ENCODE data around the gene STK11IP.

STK11IP gene

GRCh38 chr2:219615894-219616293 is 18.2 kb downstream of the STK11IP start:
- H3K4me3 Mint-ChIP-seq, result no peak overlapping the region
- peaks cover 4% of the 10 kb centered on the region for H3K27me3 Mint-ChIP-seq (ENCODE audit: low read depth)
- no peaks in the 10 kb centered on the region for H3K9me3 Mint-ChIP-seq
- H3K36me3 Mint-ChIP-seq (ENCODE audit: low read depth), result peaks cover 20% of the 10 kb centered on the region
- peaks cover 17% of the 10 kb centered on the region for H3K4me1 Mint-ChIP-seq
- no peak overlapping the region for H3K27ac Mint-ChIP-seq
- TF ChIP-seq CTCF (IDR thresholded peaks at IDR 0.05; ENCODE audit: unreplicated experiment in 3 of 3), result no peak

GRCh38 chr2:219616550-219616949 is 18.9 kb downstream of the STK11IP start:
- Mint-ChIP-seq H3K4me3 (no peak overlapping the region), H3K27ac (no peak overlapping the region), H3K36me3 (ENCODE audit: low read depth) (peaks cover 15% of the 10 kb centered on the region), H3K27me3 (ENCODE audit: low read depth) (peaks cover 7% of the 10 kb centered on the region), H3K9me3 (no peaks in the 10 kb centered on the region), H3K4me1 (peaks cover 13% of the 10 kb centered on the region)
- no peak for TF ChIP-seq CTCF (IDR thresholded peaks at IDR 0.05; ENCODE audit: unreplicated experiment in 3 of 3)

- Mint-ChIP-seq H3K4me3 (no peak overlapping the region), H3K27ac (no peak overlapping the region), H3K4me1 (peaks cover 6% of the 10 kb centered on the region), H3K27me3 (ENCODE audit: low read depth) (peaks cover 17% of the 10 kb centered on the region), H3K36me3 (ENCODE audit: low read depth) (peaks cover 15% of the 10 kb centered on the region), H3K9me3 (no peaks in the 10 kb centered on the region)
- no peak for TF ChIP-seq CTCF (IDR thresholded peaks at IDR 0.05; ENCODE audit: unreplicated experiment in 3 of 3)
These were observed 21.1 kb downstream of the STK11IP start for GRCh38 chr2:219618733-219619122.

GRCh38 chr2:219619235-219619634 is 21.6 kb downstream of the STK11IP start:
- Mint-ChIP-seq H3K4me3 (no peak overlapping the region), H3K36me3 (ENCODE audit: low read depth) (peaks cover 15% of the 10 kb centered on the region), H3K4me1 (peaks cover 11% of the 10 kb centered on the region), H3K9me3 (no peaks in the 10 kb centered on the region), H3K27me3 (ENCODE audit: low read depth) (peaks cover 17% of the 10 kb centered on the region), H3K27ac (no peak overlapping the region)
- TF ChIP-seq CTCF (IDR thresholded peaks at IDR 0.05; ENCODE audit: unreplicated experiment in 3 of 3), result peak in 1 of 3 experiments; percentile 31

GRCh38 chr2:219620546-219620945 is 22.9 kb downstream of the STK11IP start:
- Mint-ChIP-seq H3K4me3 (no peak overlapping the region), H3K27me3 (ENCODE audit: low read depth) (peaks cover 24% of the 10 kb centered on the region), H3K27ac (no peak overlapping the region), H3K9me3 (no peaks in the 10 kb centered on the region), H3K4me1 (peaks cover 13% of the 10 kb centered on the region), H3K36me3 (ENCODE audit: low read depth) (peaks cover 9% of the 10 kb centered on the region)
- no peak for TF ChIP-seq CTCF (IDR thresholded peaks at IDR 0.05; ENCODE audit: unreplicated experiment in 3 of 3)

- Mint-ChIP-seq H3K36me3 (ENCODE audit: low read depth) (peaks cover 2% of the 10 kb centered on the region), H3K27ac (no peak overlapping the region), H3K4me1 (peaks cover 19% of the 10 kb centered on the region), H3K9me3 (no peaks in the 10 kb centered on the region), H3K4me3 (no peak overlapping the region), H3K27me3 (ENCODE audit: low read depth) (peaks cover 27% of the 10 kb centered on the region)
- no peak for TF ChIP-seq CTCF (IDR thresholded peaks at IDR 0.05; ENCODE audit: unreplicated experiment in 3 of 3)
These were observed 24.3 kb downstream of the STK11IP start for GRCh38 chr2:219621935-219622334.

All from nephron (organoid).